ENCODE data around the gene OVOL1. TPM values are rescaled to one million over a fixed set of nuclear protein-coding genes. Genes with fewer than 3 reads are reported as not detected.

OVOL1 gene
- total and polyA plus RNA-seq, 2 of the 13 experiments (the other 11 are each of a cell fraction or from before 2014, with no cell fraction given) = 0.01 TPM; not detected in 1

- ATAC-seq = peak; percentile 65; the same call in 2 of the 3 replicates
- no peak for FAIRE-seq
- in situ Hi-C loops (cut with HindIII; ENCODE audit: extremely low pct_ligation_motif_present, low pct_unique_long_range_greater_than_20kb) (no loop called here), intact Hi-C loops (cut with micrococcal nuclease; ENCODE audit: unreplicated experiment) (no loop called here)
- peak; percentile 48 for DNase-seq (ENCODE audit: low spot score)
- Histone ChIP-seq H3K27ac (ENCODE audit: extremely low read length, insufficient read depth, low read length) (no peak overlapping the region), H3K9me3 (ENCODE audit: low read length) (no peaks in the 10 kb centered on the region), H2AFZ (ENCODE audit: low read length) (no peak overlapping the region), H3K4me3 (replicated peaks in 1 of 3; ENCODE audit: insufficient read depth in 1 of 3, low read depth in 2 of 3, low read length in 3 of 3) (no peak overlapping the region), H3K27me3 (ENCODE audit: control insufficient read depth in 1 of 2, insufficient read depth in 2 of 2, low read length in 2 of 2) (peaks cover 0 to 4% of the 10 kb centered on the region in 2 experiments; a peak in 1 of 5 replicates), H4K20me1 (ENCODE audit: insufficient read depth, low read length) (no peaks in the 10 kb centered on the region), H3K36me3 (replicated peaks in 1 of 2; ENCODE audit: control insufficient read depth in 1 of 2, insufficient read depth in 2 of 2, low read length in 2 of 2) (no peaks in the 10 kb centered on the region), H3K9ac (ENCODE audit: insufficient read depth, low read depth, low read length) (no peak overlapping the region), H3K79me2 (ENCODE audit: insufficient read depth, low read length) (no peaks in the 10 kb centered on the region), H3K4me2 (ENCODE audit: low read depth, low read length) (peak overlapping the region; percentile 41; the same call in 1 of the 2 replicates), H3K4me1 (ENCODE audit: insufficient read depth, low read length) (peaks cover 24% of the 10 kb centered on the region)
- ChIA-PET POLR2A (interaction anchor here (1.2 to 1.5 kb wide), 2 partner anchors 20 to 52 kb away, joined by 5 to 8 read pairs; partner anchors contain the start of gene KAT5), CTCF (ENCODE audit: low intra/inter-chr PET ratio, low total read pairs) (no interaction called here)
- BruUV-seq (replicated peaks) = no TSS peak
- 0% methylated on average over 5 of the region's 5 CpGs for WGBS (ENCODE audit: low lambda C conversion rate)
- no peak for TF ChIP-seq SOX13 (IDR thresholded peaks at IDR 0.05)
- TF ChIP-seq SOX13 (CRISPR knock-in tag; conservative IDR thresholded peaks at IDR 0.05 in 1 of 2, IDR thresholded peaks at IDR 0.05 in 1 of 2) = peak in 1 of 2 experiments; percentile 30; a peak in 1 of 4 replicates
- TF ChIP-seq KAT7 (CRISPR knock-in tag; IDR thresholded peaks at IDR 0.05; ENCODE audit: borderline replicate concordance) = no peak
- TF ChIP-seq, protein P1, sequence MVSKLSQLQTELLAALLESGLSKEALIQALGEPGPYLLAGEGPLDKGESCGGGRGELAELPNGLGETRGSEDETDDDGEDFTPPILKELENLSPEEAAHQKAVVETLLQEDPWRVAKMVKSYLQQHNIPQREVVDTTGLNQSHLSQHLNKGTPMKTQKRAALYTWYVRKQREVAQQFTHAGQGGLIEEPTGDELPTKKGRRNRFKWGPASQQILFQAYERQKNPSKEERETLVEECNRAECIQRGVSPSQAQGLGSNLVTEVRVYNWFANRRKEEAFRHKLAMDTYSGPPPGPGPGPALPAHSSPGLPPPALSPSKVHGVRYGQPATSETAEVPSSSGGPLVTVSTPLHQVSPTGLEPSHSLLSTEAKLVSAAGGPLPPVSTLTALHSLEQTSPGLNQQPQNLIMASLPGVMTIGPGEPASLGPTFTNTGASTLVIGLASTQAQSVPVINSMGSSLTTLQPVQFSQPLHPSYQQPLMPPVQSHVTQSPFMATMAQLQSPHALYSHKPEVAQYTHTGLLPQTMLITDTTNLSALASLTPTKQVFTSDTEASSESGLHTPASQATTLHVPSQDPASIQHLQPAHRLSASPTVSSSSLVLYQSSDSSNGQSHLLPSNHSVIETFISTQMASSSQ (IDR thresholded peaks at IDR 0.05; ENCODE audit: low read depth) = peak; percentile 74
- TF ChIP-seq, protein P1 (CRISPR knock-in tag; IDR thresholded peaks at IDR 0.05; ENCODE audit: borderline replicate concordance) = peak; percentile 41; the same call in 1 of the 2 replicates
These were observed 22.4 kb upstream of the OVOL1 start for GRCh38 chr11:65764434-65764833.

Data from HepG2 (cell line).